Fibroblast of lung (primary cell): ENCODE measurements around the gene STPG3. TPM values are rescaled to one million over a fixed set of nuclear protein-coding genes. Genes with fewer than 3 reads are reported as not detected.
A peak's percentile ranks its signal among the peaks of the same experiment; 100 is the strongest.

Experiments used
- DNase-seq, 2 donors: peaks; one replicate each; pipeline versions ENCODE4 v3.0.0 to v3.0.0-alpha.2; 2010; ENCODE audit warnings: low read depth in 2 of 2
- H2AFZ ChIP-seq: 2 replicates; pipeline ENCODE4 v1.5.1; 2012; ENCODE audit warnings: low read length, control low read depth, inconsistent platforms
- H3K27ac ChIP-seq: 2 replicates; pipeline ENCODE4 v1.5.1; 2011; ENCODE audit warnings: low read length, control low read depth; ENCODE audit not compliant: insufficient read depth
- H3K27me3 ChIP-seq: 2 replicates; pipeline ENCODE4 v1.5.1; 2011; ENCODE audit warnings: mild to moderate bottlenecking, low read length; ENCODE audit not compliant: control insufficient read depth, insufficient read depth
- H3K36me3 ChIP-seq: 2 replicates; pipeline ENCODE4 v1.5.1; 2011; ENCODE audit warnings: low read length; ENCODE audit not compliant: control insufficient read depth, insufficient read depth
- H3K4me1 ChIP-seq: 2 replicates; pipeline ENCODE4 v1.5.1; 2011; ENCODE audit warnings: low read length; ENCODE audit not compliant: control insufficient read depth, insufficient read depth; ENCODE audit errors: extremely low read depth
- H3K4me2 ChIP-seq: 2 replicates; pipeline ENCODE4 v1.5.1; 2011; ENCODE audit warnings: low read length, control low read depth; ENCODE audit not compliant: insufficient read depth; ENCODE audit errors: extremely low read depth
- H3K4me3 ChIP-seq, 4 experiments: fragments of 200-600 bp in 1 of 4; sonication (generic) in 1 of 4; replicated peaks in 1 of 4; 2 replicates each; pipeline ENCODE4 v1.5.1; 2011 to 2016; ENCODE audit warnings: low read length in 4 of 4, low read depth in 3 of 4, mild to moderate bottlenecking in 3 of 4, control low read depth in 2 of 4, inconsistent platforms in 1 of 4, mixed read lengths in 1 of 4; ENCODE audit not compliant: insufficient read depth in 1 of 4; ENCODE audit errors: control extremely low read depth in 1 of 4
- H3K79me2 ChIP-seq: 2 replicates; pipeline ENCODE4 v1.5.1; 2012; ENCODE audit warnings: mild to moderate bottlenecking, low read length, inconsistent platforms; ENCODE audit not compliant: control insufficient read depth, insufficient read depth
- H3K9ac ChIP-seq: 2 replicates; pipeline ENCODE4 v1.5.1; 2011; ENCODE audit warnings: mild to moderate bottlenecking, low read length, control low read depth; ENCODE audit not compliant: insufficient read depth
- H3K9me3 ChIP-seq: 2 replicates; pipeline ENCODE4 v1.5.1; 2012; ENCODE audit warnings: low read depth, low read length; ENCODE audit not compliant: control insufficient read depth, insufficient read depth
- H4K20me1 ChIP-seq: 2 replicates; pipeline ENCODE4 v1.5.1; 2011; ENCODE audit warnings: low read length; ENCODE audit not compliant: control insufficient read depth, insufficient read depth; ENCODE audit errors: extremely low read depth
- EZH2 ChIP-seq: IDR thresholded peaks from 2 replicates; pipeline ENCODE4 v1.5.1; 2012; ENCODE audit warnings: low read length, control low read depth, mild to moderate bottlenecking; ENCODE audit errors: missing control alignments
- polyA plus RNA-seq, 2 donors: library from polyadenylated mRNA; depleted of rRNA in 1 of 2; stranded (reverse) in 1 of 2; unstranded in 1 of 2; fragments of >200 nt; gene quantifications; 2 replicates each; pipeline ENCODE4 v1.2.1, GENCODE V29; 2011 to 2012; ENCODE audit warnings: missing spikeins in 1 of 2
- total RNA-seq: library from RNA; depleted of rRNA; stranded (reverse); fragments of >200 nt; gene quantifications from 2 replicates; pipeline ENCODE4 v1.2.1, GENCODE V29; 2014
- TF ChIP-seq, protein P1 (sequence below), 2 donors: IDR thresholded peaks in 1 of 2; conservative IDR thresholded peaks in 1 of 2; 1 replicate in 1 of 2; 2 replicates in 1 of 2; pipeline ENCODE4 v1.5.1; 2011 to 2012; ENCODE audit warnings: low read length in 2 of 2, control low read depth in 1 of 2, inconsistent platforms in 1 of 2, low read depth in 1 of 2, mild to moderate bottlenecking in 1 of 2

The STPG3 gene
- total and polyA plus RNA-seq, 2 donors (not counting 1 experiment from before 2014, with no cell fraction given) = not detected

DNA sequence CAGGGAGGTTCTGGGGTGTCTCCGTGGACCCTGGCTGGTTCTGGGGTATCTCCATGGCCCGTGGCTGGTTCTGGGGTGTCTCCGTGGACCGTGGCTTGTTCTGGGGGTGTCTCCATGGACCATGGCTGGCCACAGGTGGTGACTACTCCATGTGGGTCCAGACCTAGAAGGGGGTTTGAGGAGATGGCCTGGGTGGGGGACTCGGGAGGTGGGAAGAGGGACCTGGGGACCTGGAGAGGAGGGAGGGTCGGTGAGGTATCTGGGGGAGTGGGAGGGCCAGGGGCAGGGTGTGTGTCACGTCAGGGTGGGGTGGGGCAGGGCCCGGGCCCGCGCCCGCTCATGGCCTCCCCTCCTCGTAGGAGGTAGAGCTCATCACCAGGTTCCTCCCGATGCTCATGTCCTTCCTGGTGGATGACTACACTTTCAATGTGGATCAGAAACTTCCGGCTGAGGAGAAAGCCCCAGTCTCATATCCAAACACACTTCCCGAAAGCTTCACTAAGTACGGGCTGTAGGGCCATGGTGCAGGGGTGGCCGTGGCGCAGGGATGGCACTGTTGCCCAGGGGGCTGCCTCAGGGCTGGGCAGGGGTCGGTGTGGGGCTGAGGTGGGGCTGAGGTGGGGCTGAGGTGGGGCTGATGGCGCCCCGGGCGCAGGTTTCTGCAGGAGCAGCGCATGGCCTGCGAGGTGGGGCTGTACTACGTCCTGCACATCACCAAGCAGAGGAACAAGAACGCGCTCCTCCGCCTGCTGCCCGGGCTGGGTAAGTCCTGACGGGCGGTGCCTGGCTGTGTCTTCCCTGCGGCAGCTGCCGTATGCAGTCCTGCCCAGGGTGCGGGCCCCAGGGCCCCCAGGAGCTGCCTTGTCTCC is 15.7 kb downstream of the STPG3 start:
- TF ChIP-seq EZH2 = no peak
- TF ChIP-seq, protein P1, sequence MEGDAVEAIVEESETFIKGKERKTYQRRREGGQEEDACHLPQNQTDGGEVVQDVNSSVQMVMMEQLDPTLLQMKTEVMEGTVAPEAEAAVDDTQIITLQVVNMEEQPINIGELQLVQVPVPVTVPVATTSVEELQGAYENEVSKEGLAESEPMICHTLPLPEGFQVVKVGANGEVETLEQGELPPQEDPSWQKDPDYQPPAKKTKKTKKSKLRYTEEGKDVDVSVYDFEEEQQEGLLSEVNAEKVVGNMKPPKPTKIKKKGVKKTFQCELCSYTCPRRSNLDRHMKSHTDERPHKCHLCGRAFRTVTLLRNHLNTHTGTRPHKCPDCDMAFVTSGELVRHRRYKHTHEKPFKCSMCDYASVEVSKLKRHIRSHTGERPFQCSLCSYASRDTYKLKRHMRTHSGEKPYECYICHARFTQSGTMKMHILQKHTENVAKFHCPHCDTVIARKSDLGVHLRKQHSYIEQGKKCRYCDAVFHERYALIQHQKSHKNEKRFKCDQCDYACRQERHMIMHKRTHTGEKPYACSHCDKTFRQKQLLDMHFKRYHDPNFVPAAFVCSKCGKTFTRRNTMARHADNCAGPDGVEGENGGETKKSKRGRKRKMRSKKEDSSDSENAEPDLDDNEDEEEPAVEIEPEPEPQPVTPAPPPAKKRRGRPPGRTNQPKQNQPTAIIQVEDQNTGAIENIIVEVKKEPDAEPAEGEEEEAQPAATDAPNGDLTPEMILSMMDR (conservative IDR thresholded peaks at IDR 0.05 in 1 of 2, IDR thresholded peaks at IDR 0.05 in 1 of 2; ENCODE audit: low read depth in 1 of 2, low read length in 2 of 2) = no peak
- H3K27me3 ChIP-seq = no peaks in the 10 kb centered on the region
- H3K79me2 ChIP-seq = no peaks in the 10 kb centered on the region
- H3K9me3 ChIP-seq = no peaks in the 10 kb centered on the region
- H3K27ac ChIP-seq = no peak overlapping the region
- no peak overlapping the region for H3K4me3 ChIP-seq
- peaks cover 11% of the 10 kb centered on the region for H3K4me1 ChIP-seq
- no peak overlapping the region for H2AFZ ChIP-seq
- no peak overlapping the region for H3K9ac ChIP-seq
- H3K4me2 ChIP-seq = no peak overlapping the region
- no peak for DNase-seq
- H4K20me1 ChIP-seq = no peaks in the 10 kb centered on the region
- peaks cover 36% of the 10 kb centered on the region for H3K36me3 ChIP-seq

DNA sequence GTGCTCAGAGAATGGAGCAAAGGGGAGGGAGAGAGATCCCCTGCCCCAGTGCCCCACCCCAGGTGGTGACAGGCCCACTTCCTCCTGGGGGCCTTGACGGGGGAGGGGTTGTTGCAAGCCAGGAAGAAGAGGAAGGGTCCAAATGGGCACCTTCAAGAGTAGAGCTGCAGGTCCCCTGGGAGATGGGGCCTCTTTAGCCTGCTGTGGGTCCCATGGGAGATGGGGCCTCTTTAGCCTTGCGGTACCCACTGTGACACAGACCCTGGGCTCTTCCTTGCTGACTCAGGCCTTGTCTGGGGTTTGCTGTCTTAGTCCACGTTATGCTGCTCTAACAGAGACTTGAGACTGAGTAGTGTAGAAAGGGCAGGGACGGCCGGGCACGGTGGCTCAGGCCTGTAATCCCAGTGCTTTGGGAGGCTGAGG is 16.9 kb downstream of the STPG3 start:
- no peaks in the 10 kb centered on the region for H3K27me3 ChIP-seq
- H3K4me1 ChIP-seq = peaks cover 11% of the 10 kb centered on the region
- H3K27ac ChIP-seq = peak overlapping the region; percentile 67
- no peaks in the 10 kb centered on the region for H3K9me3 ChIP-seq
- no peak overlapping the region for H3K4me2 ChIP-seq
- H3K9ac ChIP-seq = no peak overlapping the region
- DNase-seq = no peak
- no peaks in the 10 kb centered on the region for H4K20me1 ChIP-seq
- H2AFZ ChIP-seq = no peak overlapping the region
- H3K36me3 ChIP-seq = peaks cover 42% of the 10 kb centered on the region
- H3K79me2 ChIP-seq = no peaks in the 10 kb centered on the region
- H3K4me3 ChIP-seq = no peak overlapping the region
- TF ChIP-seq EZH2 = no peak
- TF ChIP-seq, protein P1 (conservative IDR thresholded peaks at IDR 0.05 in 1 of 2, IDR thresholded peaks at IDR 0.05 in 1 of 2; ENCODE audit: low read depth in 1 of 2, low read length in 2 of 2) = no peak

DNA sequence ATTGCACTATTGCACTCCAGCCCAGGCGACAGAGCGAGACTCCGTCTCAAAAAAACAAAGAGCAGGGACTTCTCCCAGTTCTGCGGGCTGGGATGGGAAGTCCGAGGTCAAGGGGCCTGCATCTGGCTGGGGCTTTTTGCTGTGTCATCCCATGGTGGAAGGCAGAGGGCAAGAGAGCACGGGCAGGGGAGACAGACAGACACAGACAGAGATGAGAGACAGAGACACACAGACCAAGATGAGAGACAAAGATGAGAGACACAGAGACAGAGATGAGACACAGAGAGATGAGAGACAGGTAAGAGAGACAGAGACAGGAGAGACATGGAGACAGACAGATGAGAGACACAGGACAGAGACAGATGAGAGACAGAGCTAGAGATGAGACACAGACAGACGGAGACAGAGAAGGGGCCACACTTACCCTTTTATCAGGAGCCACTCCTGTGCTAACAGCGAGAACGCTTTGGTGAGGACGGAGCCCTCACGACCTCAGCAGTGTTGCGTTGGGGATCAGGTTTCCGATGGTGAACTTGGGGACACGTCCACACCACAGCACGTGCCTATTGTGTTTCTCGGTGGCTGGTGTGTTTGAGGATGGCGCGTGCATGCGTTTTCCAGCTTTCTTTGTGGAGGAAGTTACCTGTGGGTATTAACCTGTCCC is 17.6 kb downstream of the STPG3 start:
- peak overlapping the region; percentile 67 for H3K27ac ChIP-seq
- H3K36me3 ChIP-seq = peaks cover 44% of the 10 kb centered on the region

More for the DNA sequence above, 17.6 kb downstream of the STPG3 start:
- DNase-seq = no peak
- H4K20me1 ChIP-seq = no peaks in the 10 kb centered on the region
- H3K27me3 ChIP-seq = no peaks in the 10 kb centered on the region
- H3K4me2 ChIP-seq = peak overlapping the region; percentile 8
- H3K79me2 ChIP-seq = no peaks in the 10 kb centered on the region
- no peak overlapping the region for H3K9ac ChIP-seq
- no peak overlapping the region for H3K4me3 ChIP-seq
- peaks cover 11% of the 10 kb centered on the region for H3K4me1 ChIP-seq
- H3K9me3 ChIP-seq = no peaks in the 10 kb centered on the region
- no peak overlapping the region for H2AFZ ChIP-seq
- TF ChIP-seq EZH2 = no peak
- TF ChIP-seq, protein P1 (conservative IDR thresholded peaks at IDR 0.05 in 1 of 2, IDR thresholded peaks at IDR 0.05 in 1 of 2; ENCODE audit: low read depth in 1 of 2, low read length in 2 of 2) = no peak
